Osteoblast (primary cell): Measurements from ENCODE around the gene ITPR1. TPM values are rescaled to one million over a fixed set of nuclear protein-coding genes. Genes with fewer than 3 reads are reported as not detected.

Experiments
- DNase-seq: peaks from one replicate; pipeline ENCODE4 v3.0.0; 2011; ENCODE audit warnings: low spot score, mixed read lengths; ENCODE audit not compliant: insufficient read length; ENCODE audit errors: missing footprints
- H2AFZ ChIP-seq: 2 replicates; pipeline ENCODE4 v1.6.0; 2011; ENCODE audit warnings: mild to moderate bottlenecking, low read length
- H3K27ac ChIP-seq: 2 replicates; pipeline ENCODE4 v1.5.1; 2011; ENCODE audit warnings: mild to moderate bottlenecking, low read depth, low read length, moderate library complexity
- H3K27me3 ChIP-seq: 2 replicates; pipeline ENCODE4 v1.6.0; 2012; ENCODE audit warnings: mild to moderate bottlenecking, control low read depth, inconsistent platforms, low read length, moderate library complexity; ENCODE audit not compliant: insufficient read depth
- H3K36me3 ChIP-seq: 2 replicates; pipeline ENCODE4 v1.5.1; 2011; ENCODE audit warnings: mild to moderate bottlenecking, low read length, control low read depth, moderate library complexity; ENCODE audit not compliant: insufficient read depth
- H3K4me1 ChIP-seq: 2 replicates; pipeline ENCODE4 v1.5.1; 2011; ENCODE audit warnings: mild to moderate bottlenecking, low read length, control low read depth, moderate library complexity; ENCODE audit not compliant: insufficient read depth
- H3K4me2 ChIP-seq: 2 replicates; pipeline ENCODE4 v1.6.0; 2011; ENCODE audit warnings: mild to moderate bottlenecking, low read length; ENCODE audit not compliant: insufficient read depth
- H3K4me3 ChIP-seq: fragments of 200-600 bp; sonication (generic); 3 replicates; pipeline ENCODE4 v1.5.1; 2012; ENCODE audit warnings: mild to moderate bottlenecking, low read length, inconsistent platforms; ENCODE audit not compliant: insufficient read depth
- H3K79me2 ChIP-seq: 2 replicates; pipeline ENCODE4 v1.6.0; 2012; ENCODE audit warnings: mild to moderate bottlenecking, low read length, control low read depth, inconsistent platforms; ENCODE audit not compliant: insufficient read depth
- H3K9me3 ChIP-seq: 2 replicates; pipeline ENCODE4 v1.5.1; 2011; ENCODE audit warnings: low read depth, low read length, control low read depth
- H4K20me1 ChIP-seq: 2 replicates; pipeline ENCODE4 v1.6.0; 2012; ENCODE audit warnings: mild to moderate bottlenecking, low read length, control low read depth; ENCODE audit not compliant: insufficient read depth
- total RNA-seq: library from RNA; depleted of rRNA; stranded (reverse); fragments of >200 nt; gene quantifications from 2 replicates; pipeline ENCODE4 v1.2.3, GENCODE V29; 2012
- TF ChIP-seq, protein P1 (sequence below): IDR thresholded peaks from 2 replicates; pipeline ENCODE4 v1.5.1; 2011; ENCODE audit warnings: mild to moderate bottlenecking, low read depth, low read length, moderate library complexity; ENCODE audit errors: extremely low read depth

Gene ITPR1
- total RNA-seq, 1 donor = 16.6 TPM

GRCh38 chr3:4698125-4698821 is 205.1 kb downstream of the ITPR1 start:
- Histone ChIP-seq H3K9me3 (no peaks in the 10 kb centered on the region), H2AFZ (no peak overlapping the region), H3K27me3 (no peaks in the 10 kb centered on the region), H3K27ac (no peak overlapping the region), H3K36me3 (no peaks in the 10 kb centered on the region), H3K4me2 (no peak overlapping the region), H4K20me1 (no peaks in the 10 kb centered on the region), H3K4me1 (no peaks in the 10 kb centered on the region), H3K79me2 (no peaks in the 10 kb centered on the region), H3K4me3 (no peak overlapping the region)
- TF ChIP-seq, protein P1, sequence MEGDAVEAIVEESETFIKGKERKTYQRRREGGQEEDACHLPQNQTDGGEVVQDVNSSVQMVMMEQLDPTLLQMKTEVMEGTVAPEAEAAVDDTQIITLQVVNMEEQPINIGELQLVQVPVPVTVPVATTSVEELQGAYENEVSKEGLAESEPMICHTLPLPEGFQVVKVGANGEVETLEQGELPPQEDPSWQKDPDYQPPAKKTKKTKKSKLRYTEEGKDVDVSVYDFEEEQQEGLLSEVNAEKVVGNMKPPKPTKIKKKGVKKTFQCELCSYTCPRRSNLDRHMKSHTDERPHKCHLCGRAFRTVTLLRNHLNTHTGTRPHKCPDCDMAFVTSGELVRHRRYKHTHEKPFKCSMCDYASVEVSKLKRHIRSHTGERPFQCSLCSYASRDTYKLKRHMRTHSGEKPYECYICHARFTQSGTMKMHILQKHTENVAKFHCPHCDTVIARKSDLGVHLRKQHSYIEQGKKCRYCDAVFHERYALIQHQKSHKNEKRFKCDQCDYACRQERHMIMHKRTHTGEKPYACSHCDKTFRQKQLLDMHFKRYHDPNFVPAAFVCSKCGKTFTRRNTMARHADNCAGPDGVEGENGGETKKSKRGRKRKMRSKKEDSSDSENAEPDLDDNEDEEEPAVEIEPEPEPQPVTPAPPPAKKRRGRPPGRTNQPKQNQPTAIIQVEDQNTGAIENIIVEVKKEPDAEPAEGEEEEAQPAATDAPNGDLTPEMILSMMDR = no peak
- no peak for DNase-seq

DNA sequence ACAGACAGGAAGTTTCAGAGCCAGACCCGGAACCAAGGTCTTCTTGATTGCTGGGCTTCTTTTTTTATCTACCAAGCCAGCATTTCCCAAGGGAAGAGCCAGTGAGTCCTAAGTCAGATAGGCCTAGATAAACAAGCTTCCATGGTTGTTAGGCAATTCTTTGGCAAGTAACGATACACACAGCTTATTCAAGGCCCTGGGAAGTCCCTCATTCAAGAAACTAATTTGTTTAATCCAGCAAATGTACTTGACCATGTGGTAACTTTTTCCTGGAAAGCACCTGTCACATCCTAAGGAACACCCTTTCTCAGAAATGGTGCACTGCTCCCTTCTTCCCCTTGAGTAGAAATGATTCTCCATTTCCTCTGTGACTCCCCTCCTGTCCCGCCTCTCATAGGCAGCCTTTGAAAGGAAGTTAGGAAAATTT is 209.9 kb downstream of the ITPR1 start:
- no peak overlapping the region for H3K27ac ChIP-seq
- H3K9me3 ChIP-seq = no peaks in the 10 kb centered on the region
- no peaks in the 10 kb centered on the region for H3K36me3 ChIP-seq
- no peak for DNase-seq
- H3K4me1 ChIP-seq = no peaks in the 10 kb centered on the region
- no peak overlapping the region for H3K4me3 ChIP-seq
- H3K79me2 ChIP-seq = no peaks in the 10 kb centered on the region
- no peak overlapping the region for H3K4me2 ChIP-seq
- TF ChIP-seq, protein P1 = no peak
- no peaks in the 10 kb centered on the region for H4K20me1 ChIP-seq
- H2AFZ ChIP-seq = no peak overlapping the region
- no peaks in the 10 kb centered on the region for H3K27me3 ChIP-seq

- Histone ChIP-seq H3K9me3 (no peaks in the 10 kb centered on the region), H3K4me3 (no peak overlapping the region), H3K27ac (no peak overlapping the region), H3K4me1 (no peaks in the 10 kb centered on the region), H4K20me1 (no peaks in the 10 kb centered on the region), H3K27me3 (no peaks in the 10 kb centered on the region), H3K4me2 (no peak overlapping the region), H3K79me2 (no peaks in the 10 kb centered on the region), H2AFZ (no peak overlapping the region), H3K36me3 (no peaks in the 10 kb centered on the region)
- TF ChIP-seq, protein P1 = no peak
- no peak for DNase-seq
These were observed 211.4 kb downstream of the ITPR1 start for GRCh38 chr3:4704552-4704951.

DNA sequence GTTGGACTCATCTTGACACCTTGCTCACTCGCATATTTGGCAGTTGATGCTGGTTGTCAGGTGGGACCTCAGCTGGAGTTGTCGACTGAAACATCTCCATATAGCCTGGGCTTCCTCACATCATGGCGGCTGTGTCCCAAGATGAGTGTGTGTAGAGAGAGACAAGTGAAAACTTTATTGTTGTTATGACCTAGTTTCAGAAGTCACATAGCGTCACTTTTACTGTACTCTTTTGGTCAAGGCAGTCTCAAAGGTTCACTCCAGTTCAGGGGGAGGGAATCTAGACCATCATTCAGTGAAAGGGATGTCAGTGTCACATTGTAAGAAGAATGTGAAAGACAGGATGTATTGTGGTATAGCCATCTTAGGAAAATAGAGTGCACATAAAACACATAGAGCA is 214.2 kb downstream of the ITPR1 start:
- Histone ChIP-seq H3K4me2 (no peak overlapping the region), H3K4me1 (peaks cover 7% of the 10 kb centered on the region), H3K27ac (no peak overlapping the region), H3K27me3 (no peaks in the 10 kb centered on the region), H3K36me3 (no peaks in the 10 kb centered on the region), H3K4me3 (no peak overlapping the region), H2AFZ (no peak overlapping the region), H4K20me1 (no peaks in the 10 kb centered on the region), H3K9me3 (no peaks in the 10 kb centered on the region), H3K79me2 (no peaks in the 10 kb centered on the region)
- TF ChIP-seq, protein P1 = no peak
- no peak for DNase-seq
